Suprapubic skin (tissue), 4 donors: Measurements from ENCODE around the gene ATXN1L.

Experiments used
- POLR2A ChIP-seq, 2 donors: fragments of 450-650 bp; IDR thresholded peaks; one replicate each; pipeline ENCODE4 v1.6.1; 2017; ENCODE audit warnings: antibody characterized with exemption in 2 of 2, mild to moderate bottlenecking in 2 of 2, moderate library complexity in 2 of 2
- POLR2AphosphoS5 ChIP-seq, 3 donors: sonication (generic); formaldehyde crosslinking; IDR thresholded peaks; one replicate each; pipeline ENCODE4 v1.6.1; 2017; ENCODE audit warnings: antibody characterized with exemption in 3 of 3
- TF ChIP-seq, protein P1 (sequence below), 2 donors: fragments of 200-600 bp in 1 of 2; fragments of 450-650 bp in 1 of 2; sonication (generic) in 1 of 2; IDR thresholded peaks; one replicate each; pipeline ENCODE4 v1.5.1; 2016 to 2019; ENCODE audit warnings: antibody characterized with exemption in 2 of 2, mild to moderate bottlenecking in 1 of 2, moderate library complexity in 1 of 2

DNA sequence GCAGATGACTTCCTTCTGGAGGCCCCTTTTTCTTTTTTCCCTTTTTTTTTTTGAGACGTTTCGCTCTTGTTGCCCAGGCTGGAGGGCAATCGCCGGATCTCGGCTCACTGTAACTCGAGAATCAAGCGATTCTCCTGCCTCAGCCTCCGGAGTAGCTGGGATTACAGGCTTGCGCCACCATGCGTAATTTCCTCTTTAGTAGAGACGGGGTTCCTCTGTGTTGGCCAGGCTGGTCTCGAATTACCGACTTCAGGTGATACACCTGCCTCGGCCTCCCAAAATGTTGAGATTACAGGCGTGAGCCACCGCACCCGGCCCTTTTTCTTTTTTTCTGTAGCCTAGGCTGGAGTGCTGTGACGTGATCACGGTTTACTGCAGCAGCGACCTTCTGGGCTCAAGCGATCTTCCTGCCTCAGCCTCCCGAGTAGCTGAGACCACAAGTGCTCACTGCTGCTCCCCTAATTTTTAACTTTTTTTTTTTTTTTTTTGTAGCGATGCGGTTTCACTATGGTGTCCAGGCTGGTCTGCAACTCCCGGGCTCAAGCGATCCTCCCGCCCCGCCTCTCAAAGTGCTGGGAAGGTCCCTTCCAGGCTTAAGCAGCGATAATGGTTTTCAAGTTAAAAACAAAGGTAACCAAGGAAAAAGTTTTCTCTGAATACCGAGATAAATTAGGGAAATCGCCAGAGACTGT, 48.6 kb downstream of the ATXN1L start:
- TF ChIP-seq, protein P1, sequence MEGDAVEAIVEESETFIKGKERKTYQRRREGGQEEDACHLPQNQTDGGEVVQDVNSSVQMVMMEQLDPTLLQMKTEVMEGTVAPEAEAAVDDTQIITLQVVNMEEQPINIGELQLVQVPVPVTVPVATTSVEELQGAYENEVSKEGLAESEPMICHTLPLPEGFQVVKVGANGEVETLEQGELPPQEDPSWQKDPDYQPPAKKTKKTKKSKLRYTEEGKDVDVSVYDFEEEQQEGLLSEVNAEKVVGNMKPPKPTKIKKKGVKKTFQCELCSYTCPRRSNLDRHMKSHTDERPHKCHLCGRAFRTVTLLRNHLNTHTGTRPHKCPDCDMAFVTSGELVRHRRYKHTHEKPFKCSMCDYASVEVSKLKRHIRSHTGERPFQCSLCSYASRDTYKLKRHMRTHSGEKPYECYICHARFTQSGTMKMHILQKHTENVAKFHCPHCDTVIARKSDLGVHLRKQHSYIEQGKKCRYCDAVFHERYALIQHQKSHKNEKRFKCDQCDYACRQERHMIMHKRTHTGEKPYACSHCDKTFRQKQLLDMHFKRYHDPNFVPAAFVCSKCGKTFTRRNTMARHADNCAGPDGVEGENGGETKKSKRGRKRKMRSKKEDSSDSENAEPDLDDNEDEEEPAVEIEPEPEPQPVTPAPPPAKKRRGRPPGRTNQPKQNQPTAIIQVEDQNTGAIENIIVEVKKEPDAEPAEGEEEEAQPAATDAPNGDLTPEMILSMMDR (IDR thresholded peaks at IDR 0.05) = no peak
- TF ChIP-seq POLR2AphosphoS5 (IDR thresholded peaks at IDR 0.05) = no peak
- TF ChIP-seq POLR2A (IDR thresholded peaks at IDR 0.05) = no peak
